Kidney epithelial cell (primary cell): ENCODE results near the gene RNF214. TPM values are rescaled to one million over a fixed set of nuclear protein-coding genes. Genes with fewer than 3 reads are reported as not detected.
"Not testable (repeated sequence)": the region's sequence is repeated elsewhere in the genome, so short reads cannot be mapped to it uniquely, and the experiment has no call there.

Experiments used
- DNase-seq: peaks from one replicate; pipeline ENCODE4 v3.0.0-alpha.2; 2010; ENCODE audit warnings: low read depth
- H3K27me3 ChIP-seq: 2 replicates; pipeline ENCODE4 v1.6.0; 2011; ENCODE audit warnings: low read length; ENCODE audit not compliant: control insufficient read depth, insufficient read depth
- H3K36me3 ChIP-seq: 2 replicates; pipeline ENCODE4 v1.5.1; 2011; ENCODE audit warnings: low read length; ENCODE audit not compliant: control insufficient read depth, insufficient read depth
- H3K4me3 ChIP-seq: 2 replicates; pipeline ENCODE4 v1.5.1; 2011; ENCODE audit warnings: low read depth, mild to moderate bottlenecking, control low read depth, low read length
- CTCF ChIP-seq: IDR thresholded peaks from 2 replicates; pipeline ENCODE4 v1.5.1; 2011; ENCODE audit warnings: mild to moderate bottlenecking, moderate library complexity, low read length, control low read depth, inconsistent platforms; ENCODE audit not compliant: insufficient read depth, poor library complexity, severe bottlenecking
- total RNA-seq: library from RNA; depleted of rRNA; stranded (reverse); fragments of >200 nt; gene quantifications from 2 replicates; pipeline ENCODE4 v1.2.3, GENCODE V29; 2015

The RNF214 gene
- total RNA-seq, 1 donor from 2014 or later, result 11.7 TPM

DNA sequence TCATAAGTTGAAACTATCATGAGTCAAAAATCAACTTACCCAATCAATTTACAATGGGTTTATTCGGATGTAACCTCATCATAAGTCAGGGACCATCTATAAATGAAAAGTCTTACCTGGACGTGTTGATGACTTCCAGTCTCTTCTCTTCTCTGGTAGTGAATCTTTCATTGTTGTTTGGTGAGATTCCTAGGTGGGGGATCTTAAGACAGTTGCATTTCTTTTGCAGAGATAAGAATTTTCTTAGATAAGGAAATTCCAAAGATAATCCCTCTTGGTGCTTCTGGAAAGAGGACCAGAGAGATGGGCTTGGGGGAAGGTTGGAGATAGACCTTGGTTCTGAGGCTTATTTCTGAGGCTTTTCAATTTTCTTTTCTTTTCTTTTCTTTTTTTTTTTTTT lies 37.4 kb downstream of the RNF214 start:
- Histone ChIP-seq H3K27me3 (no peaks in the 10 kb centered on the region), H3K36me3 (no peaks in the 10 kb centered on the region), H3K4me3 (no peak overlapping the region)
- no peak for TF ChIP-seq CTCF
- DNase-seq, result no peak

DNA sequence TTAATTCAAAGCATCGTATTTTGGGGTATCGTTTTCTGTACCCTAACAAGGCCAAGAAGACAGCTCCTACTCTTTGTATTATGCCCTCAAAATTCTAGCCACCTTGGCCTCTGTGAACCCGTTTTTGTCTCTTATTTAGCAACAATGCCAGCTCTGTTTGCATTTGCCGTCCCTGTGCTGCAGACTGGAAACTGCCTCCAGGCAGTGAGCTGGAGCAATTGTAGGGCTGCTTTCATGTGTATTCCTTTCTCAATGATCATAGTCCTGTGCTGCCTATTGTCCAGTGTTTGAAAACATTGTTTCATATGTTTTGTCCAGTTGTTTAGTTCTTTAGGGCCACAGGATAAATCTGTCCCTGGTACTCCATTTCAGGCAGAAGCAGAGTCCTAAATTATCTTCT lies 38.7 kb downstream of the RNF214 start:
- DNase-seq, result no peak
- TF ChIP-seq CTCF, result no peak
- no peak overlapping the region for H3K4me3 ChIP-seq
- H3K36me3 ChIP-seq, result no peaks in the 10 kb centered on the region
- H3K27me3 ChIP-seq, result no peaks in the 10 kb centered on the region

- H3K4me3 ChIP-seq, DNase-seq, H3K27me3 ChIP-seq, H3K36me3 ChIP-seq: not testable (repeated sequence)
These were observed 39.7 kb downstream of the RNF214 start for GRCh38 chr11:117272175-117272574.

DNA sequence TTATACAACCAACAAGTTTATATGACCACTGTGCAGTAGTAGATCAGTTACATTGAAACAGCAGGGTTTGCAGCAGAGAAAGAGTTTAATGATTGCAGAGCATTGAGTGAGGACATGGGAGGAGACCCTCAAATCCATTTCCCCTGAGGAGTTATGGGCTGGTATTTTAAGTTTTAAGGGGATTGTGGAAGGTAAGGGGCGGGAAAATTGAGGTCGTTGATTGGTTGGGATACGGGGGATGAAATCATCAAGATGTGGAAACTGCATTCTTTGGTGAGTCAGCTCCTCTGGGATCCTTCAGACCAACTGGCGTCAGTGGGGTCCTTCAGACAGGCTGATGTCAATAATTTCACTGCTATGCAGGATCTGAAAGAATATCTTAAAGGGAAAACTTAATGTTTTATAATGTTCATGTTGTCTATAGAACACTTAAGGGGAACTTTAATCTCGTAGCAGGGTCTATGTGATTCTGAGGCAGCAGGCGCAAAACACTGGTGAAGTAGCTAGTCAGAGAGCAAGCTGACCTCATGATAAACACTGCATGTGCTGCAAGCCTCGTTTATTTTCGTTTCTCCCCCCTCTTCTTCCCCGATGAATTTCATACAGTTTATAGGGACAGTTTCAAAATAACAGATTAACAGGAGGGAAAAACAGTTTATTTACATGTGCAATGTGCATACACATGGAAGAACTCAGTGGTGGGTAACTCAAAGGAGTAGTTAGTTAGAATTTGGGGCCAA lies 41.2 kb downstream of the RNF214 start:
- DNase-seq, result no peak
- Histone ChIP-seq H3K36me3 (no peaks in the 10 kb centered on the region), H3K4me3 (no peak overlapping the region), H3K27me3 (no peaks in the 10 kb centered on the region)
- TF ChIP-seq CTCF, result no peak

GRCh38 chr11:117278347-117278746 lies 45.9 kb downstream of the RNF214 start:
- TF ChIP-seq CTCF, result no peak
- Histone ChIP-seq H3K4me3 (no peak overlapping the region), H3K27me3 (no peaks in the 10 kb centered on the region), H3K36me3 (no peaks in the 10 kb centered on the region)
- no peak for DNase-seq

DNA sequence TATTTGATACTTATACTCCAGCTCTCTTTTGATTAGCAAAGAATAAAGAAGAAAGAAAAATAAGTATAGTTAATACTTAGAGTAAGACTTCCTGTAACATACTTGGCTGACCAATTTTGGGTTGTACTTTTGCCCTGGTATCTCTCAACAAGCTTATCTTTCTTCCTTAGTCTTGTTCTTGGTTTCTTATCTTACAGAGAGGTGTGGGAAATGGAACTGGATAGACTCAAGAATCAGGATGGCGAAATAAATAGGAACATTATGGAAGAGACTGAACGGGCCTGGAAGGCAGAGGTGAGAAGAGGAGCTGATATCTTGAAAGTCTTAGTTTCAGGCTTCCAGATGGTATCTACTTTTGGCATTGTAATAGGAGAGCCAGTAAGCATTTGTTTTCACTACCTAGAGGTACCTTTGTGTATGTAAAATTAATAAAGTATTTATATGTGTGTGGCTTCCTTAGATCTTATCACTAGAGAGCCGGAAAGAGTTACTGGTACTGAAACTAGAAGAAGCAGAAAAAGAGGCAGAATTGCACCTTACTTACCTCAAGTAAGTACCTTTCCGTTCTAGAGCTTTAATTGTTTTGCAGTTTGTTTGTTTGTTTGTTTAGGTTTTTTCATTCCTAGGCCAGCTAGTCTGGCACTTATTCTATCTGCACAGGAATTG lies 47.4 kb downstream of the RNF214 start:
- DNase-seq, result no peak
- no peak for TF ChIP-seq CTCF

More for the DNA sequence above, 47.4 kb downstream of the RNF214 start:
- no peak overlapping the region for H3K4me3 ChIP-seq
- H3K27me3 ChIP-seq, result no peaks in the 10 kb centered on the region
- H3K36me3 ChIP-seq, result no peaks in the 10 kb centered on the region
